Measurements from ENCODE around the gene ITGBL1.

- TF ChIP-seq, protein P1, sequence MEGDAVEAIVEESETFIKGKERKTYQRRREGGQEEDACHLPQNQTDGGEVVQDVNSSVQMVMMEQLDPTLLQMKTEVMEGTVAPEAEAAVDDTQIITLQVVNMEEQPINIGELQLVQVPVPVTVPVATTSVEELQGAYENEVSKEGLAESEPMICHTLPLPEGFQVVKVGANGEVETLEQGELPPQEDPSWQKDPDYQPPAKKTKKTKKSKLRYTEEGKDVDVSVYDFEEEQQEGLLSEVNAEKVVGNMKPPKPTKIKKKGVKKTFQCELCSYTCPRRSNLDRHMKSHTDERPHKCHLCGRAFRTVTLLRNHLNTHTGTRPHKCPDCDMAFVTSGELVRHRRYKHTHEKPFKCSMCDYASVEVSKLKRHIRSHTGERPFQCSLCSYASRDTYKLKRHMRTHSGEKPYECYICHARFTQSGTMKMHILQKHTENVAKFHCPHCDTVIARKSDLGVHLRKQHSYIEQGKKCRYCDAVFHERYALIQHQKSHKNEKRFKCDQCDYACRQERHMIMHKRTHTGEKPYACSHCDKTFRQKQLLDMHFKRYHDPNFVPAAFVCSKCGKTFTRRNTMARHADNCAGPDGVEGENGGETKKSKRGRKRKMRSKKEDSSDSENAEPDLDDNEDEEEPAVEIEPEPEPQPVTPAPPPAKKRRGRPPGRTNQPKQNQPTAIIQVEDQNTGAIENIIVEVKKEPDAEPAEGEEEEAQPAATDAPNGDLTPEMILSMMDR (IDR thresholded peaks at IDR 0.05; ENCODE audit: low read length), result no peak
- TF ChIP-seq EZH2 (IDR thresholded peaks at IDR 0.05; ENCODE audit: borderline replicate concordance, low read length), result no peak
Measured at GRCh38 chr13:101739382-101740178, 287.1 kb downstream of the ITGBL1 start.
